SU-DHL-6 (cell line): Measurements from ENCODE around the gene MRPS24.

Source experiments
- EZH2phosphoT487 ChIP-seq: fragments of 200-600 bp; sonication (generic), shearing (Covaris generic); conservative IDR thresholded peaks from 2 replicates; pipeline ENCODE4 v1.6.1; 2018; ENCODE audit warnings: mild to moderate bottlenecking, antibody characterized with exemption, low read length, moderate library complexity, mixed read lengths
- TF ChIP-seq, protein P1 (sequence below): fragments of 200-600 bp; sonication (generic); IDR thresholded peaks from one replicate; pipeline ENCODE4 v1.5.1; 2017; ENCODE audit warnings: antibody characterized with exemption, mild to moderate bottlenecking, low read length, moderate library complexity; ENCODE audit not compliant: insufficient read depth, poor library complexity, severe bottlenecking

GRCh38 chr7:43849047-43849446 lies 20.3 kb downstream of the MRPS24 start:
- TF ChIP-seq, protein P1, sequence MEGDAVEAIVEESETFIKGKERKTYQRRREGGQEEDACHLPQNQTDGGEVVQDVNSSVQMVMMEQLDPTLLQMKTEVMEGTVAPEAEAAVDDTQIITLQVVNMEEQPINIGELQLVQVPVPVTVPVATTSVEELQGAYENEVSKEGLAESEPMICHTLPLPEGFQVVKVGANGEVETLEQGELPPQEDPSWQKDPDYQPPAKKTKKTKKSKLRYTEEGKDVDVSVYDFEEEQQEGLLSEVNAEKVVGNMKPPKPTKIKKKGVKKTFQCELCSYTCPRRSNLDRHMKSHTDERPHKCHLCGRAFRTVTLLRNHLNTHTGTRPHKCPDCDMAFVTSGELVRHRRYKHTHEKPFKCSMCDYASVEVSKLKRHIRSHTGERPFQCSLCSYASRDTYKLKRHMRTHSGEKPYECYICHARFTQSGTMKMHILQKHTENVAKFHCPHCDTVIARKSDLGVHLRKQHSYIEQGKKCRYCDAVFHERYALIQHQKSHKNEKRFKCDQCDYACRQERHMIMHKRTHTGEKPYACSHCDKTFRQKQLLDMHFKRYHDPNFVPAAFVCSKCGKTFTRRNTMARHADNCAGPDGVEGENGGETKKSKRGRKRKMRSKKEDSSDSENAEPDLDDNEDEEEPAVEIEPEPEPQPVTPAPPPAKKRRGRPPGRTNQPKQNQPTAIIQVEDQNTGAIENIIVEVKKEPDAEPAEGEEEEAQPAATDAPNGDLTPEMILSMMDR: no peak
- no peak for TF ChIP-seq EZH2phosphoT487
